Pancreas (tissue), 10 donors: Measurements from ENCODE around the gene GID8. TPM values are rescaled to one million over a fixed set of nuclear protein-coding genes. Genes with fewer than 3 reads are reported as not detected.

Experiments
- ATAC-seq, 4 donors: fragments of 200-7000 bp; cut with Tn5 transposase; one replicate each; pipeline versions ENCODE4 v1.8.0 to v1.9.1; 2020; ENCODE audit warnings: mild to moderate bottlenecking in 4 of 4, moderate library complexity in 4 of 4
- DNase-seq, 6 donors: peaks; one replicate each; pipeline ENCODE4 v3.0.0-alpha.2; 2020
- FAIRE-seq: peaks from 2 replicates; lab custom pipeline; 2012; peaks lifted over from hg19 to GRCh38; lab: Jason Lieb, UNC
- H3K27ac ChIP-seq, 4 donors: fragments of 200-600 bp; sonication (generic); 1 replicate in 3 of 4; 2 replicates in 1 of 4; pipeline versions ENCODE4 v1.5.0 to v1.8.0; 2020
- H3K27me3 ChIP-seq, 4 donors: fragments of 200-600 bp; one replicate each; pipeline ENCODE4 v1.8.0; 2021
- H3K36me3 ChIP-seq, 3 donors: fragments of 200-600 bp; sonication (generic) in 1 of 3; one replicate each; pipeline versions ENCODE4 v1.5.0 to v1.8.0; 2020 to 2021
- H3K4me1 ChIP-seq, 3 donors: fragments of 200-600 bp; one replicate each; pipeline ENCODE4 v1.8.0; 2021
- H3K4me3 ChIP-seq, 4 donors: fragments of 200-600 bp; sonication (generic) in 2 of 4; one replicate each; pipeline versions ENCODE4 v1.5.0 to v1.8.0; 2020 to 2021
- H3K9me3 ChIP-seq, 4 donors: fragments of 200-600 bp; one replicate each; pipeline ENCODE4 v1.8.0; 2021
- WGBS, 2 donors: extraction: QIAGEN DNeasy Blood & Tissue Kit; methylation state at CpG; one replicate each; pipeline ENCODE4 v1.1.7; 2013; 5-methylcytosine and 5-hydroxymethylcytosine counted together
- intact Hi-C, 3 donors: fragments of 100-400 bp; cut with DNase I; formaldehyde crosslinking; loops; one replicate each; pipeline versions ENCODE4 v1.11.1 to v1.14.2; 2022
- polyA plus RNA-seq, 2 donors: library from polyadenylated mRNA; stranded (reverse); fragments of 200-250 nt; gene quantifications; one replicate each; pipeline ENCODE4 v1.2.3, GENCODE V29; 2013
- total RNA-seq, 6 donors: library from RNA; stranded (reverse); fragmentation: NEBNext Ultra II Directional in 4 of 6; extraction: Animal tissue kit (Norgen Biotek cat#: 25700) in 4 of 6; gene quantifications; one replicate each; pipeline versions ENCODE4 v1.2.1 to v1.2.4, GENCODE V29; 2021 to 2023
- TF ChIP-seq, protein P1 (sequence below), 4 donors: fragments of 200-600 bp; sonication (generic) in 3 of 4; IDR thresholded peaks; one replicate each; pipeline versions ENCODE4 v1.5.0 to v1.8.0; 2021; ENCODE audit warnings: antibody characterized with exemption in 4 of 4
- donor health status: healthy with polysubstance abuse.
- donor health status: DM: no; HTN: no; CAD: no; lungs with moderate emphysema.
- donor health status: DM: no; HTN: no; CAD: no.
- donor health status: control.
- donor health status: control.
- donor health status: Bipolar disorder and iron deficiency.
- donor health status: DM: yes; HTN: yes; CAD: no.
- donor health status: DM: no; HTN: no; CAD: no.
- donor health status: DM: no; HTN: no; CAD: no.
- donor health status: DM: yes; HTN: yes; CAD: no.

GID8 gene
- total and polyA plus RNA-seq, 8 donors = 6.0 to 22.4 (median 15.5) TPM

DNA sequence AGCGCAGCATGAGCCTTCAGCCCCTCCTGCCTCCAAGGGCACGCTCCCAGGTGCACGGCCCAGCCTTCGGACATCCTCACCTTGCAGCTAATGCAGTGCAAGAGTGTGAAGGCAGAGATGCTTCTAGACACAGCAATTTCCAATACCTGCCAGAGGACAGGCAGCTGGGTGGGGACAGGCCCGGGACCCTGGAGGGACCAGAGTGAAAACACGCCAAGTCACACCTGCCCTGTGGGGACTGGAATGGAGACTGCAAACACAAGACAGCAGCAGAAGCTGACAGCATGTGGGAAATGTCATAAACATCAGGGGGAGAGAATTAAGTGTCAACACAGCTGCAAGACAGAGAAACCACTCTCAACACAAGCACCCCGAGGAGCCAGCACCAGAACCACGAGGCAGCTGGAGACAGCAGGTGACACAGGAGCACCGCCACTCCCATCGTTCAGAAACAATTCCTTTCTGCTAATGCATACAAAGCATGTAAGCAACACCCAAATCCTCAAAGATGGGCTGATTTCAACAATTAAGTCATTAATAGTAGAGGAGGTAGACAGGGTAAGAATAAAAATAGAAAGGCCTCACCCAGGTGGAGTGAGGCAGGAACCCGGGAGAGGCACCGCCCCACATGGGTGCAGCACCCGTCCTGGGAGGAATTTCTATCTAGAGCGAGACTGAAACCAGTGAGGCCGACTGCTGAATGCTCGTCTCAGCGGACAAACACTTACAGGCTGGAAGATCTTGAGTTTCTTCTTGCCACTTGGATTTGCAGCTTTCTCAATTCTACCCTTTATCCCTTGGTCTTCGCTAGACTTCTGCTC, 28.8 kb upstream of the GID8 start:
- no peak for DNase-seq
- Histone ChIP-seq H3K9me3 (no peaks in the 10 kb centered on the region), H3K27ac (no peak overlapping the region), H3K4me3 (no peak overlapping the region), H3K4me1 (no peaks in the 10 kb centered on the region), H3K27me3 (no peaks in the 10 kb centered on the region), H3K36me3 (peaks cover 20 to 81% (median 61%) of the 10 kb centered on the region in 3 donors)
- TF ChIP-seq, protein P1, sequence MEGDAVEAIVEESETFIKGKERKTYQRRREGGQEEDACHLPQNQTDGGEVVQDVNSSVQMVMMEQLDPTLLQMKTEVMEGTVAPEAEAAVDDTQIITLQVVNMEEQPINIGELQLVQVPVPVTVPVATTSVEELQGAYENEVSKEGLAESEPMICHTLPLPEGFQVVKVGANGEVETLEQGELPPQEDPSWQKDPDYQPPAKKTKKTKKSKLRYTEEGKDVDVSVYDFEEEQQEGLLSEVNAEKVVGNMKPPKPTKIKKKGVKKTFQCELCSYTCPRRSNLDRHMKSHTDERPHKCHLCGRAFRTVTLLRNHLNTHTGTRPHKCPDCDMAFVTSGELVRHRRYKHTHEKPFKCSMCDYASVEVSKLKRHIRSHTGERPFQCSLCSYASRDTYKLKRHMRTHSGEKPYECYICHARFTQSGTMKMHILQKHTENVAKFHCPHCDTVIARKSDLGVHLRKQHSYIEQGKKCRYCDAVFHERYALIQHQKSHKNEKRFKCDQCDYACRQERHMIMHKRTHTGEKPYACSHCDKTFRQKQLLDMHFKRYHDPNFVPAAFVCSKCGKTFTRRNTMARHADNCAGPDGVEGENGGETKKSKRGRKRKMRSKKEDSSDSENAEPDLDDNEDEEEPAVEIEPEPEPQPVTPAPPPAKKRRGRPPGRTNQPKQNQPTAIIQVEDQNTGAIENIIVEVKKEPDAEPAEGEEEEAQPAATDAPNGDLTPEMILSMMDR (IDR thresholded peaks at IDR 0.05) = no peak
- intact Hi-C loops = no loop called here
- peak in 1 of 4 donors; percentile 12 for ATAC-seq
- no peak for FAIRE-seq
- 83 to 85% methylated on average over 18 of the region's 18 CpGs for WGBS, 2 donors

DNA sequence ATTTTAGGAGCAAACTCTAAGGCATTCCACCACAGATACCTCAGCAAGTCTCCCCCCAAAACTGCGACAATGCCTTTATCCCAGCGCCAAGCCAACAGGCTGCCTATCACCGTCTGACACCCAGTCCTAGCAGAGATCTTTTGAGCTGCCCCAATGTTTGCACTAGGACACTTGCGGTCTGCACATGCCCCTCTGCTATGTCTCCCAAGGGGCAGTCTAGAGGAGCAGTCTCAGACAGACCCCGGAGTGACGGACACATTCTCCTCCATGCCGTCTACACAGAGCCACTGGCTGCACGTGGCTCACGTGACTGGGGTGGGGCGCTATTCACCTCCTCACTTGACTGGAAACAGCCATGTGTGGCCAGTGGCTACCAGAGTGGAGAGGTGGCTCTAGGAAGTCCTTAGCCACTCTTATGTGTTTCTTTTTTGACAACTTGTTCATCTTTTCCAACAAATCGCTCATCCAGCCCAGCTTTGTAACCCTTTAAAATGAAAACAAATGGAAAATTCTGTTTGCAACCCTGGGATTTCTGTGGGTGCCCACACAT, 27.7 kb upstream of the GID8 start:
- H3K36me3 ChIP-seq = peaks cover 19 to 71% (median 53%) of the 10 kb centered on the region in 3 donors
- FAIRE-seq = no peak
- intact Hi-C loops = no loop called here
- no peak overlapping the region for H3K4me3 ChIP-seq
- no peak for ATAC-seq
- no peak for DNase-seq
- no peaks in the 10 kb centered on the region for H3K9me3 ChIP-seq
- no peak overlapping the region for H3K27ac ChIP-seq
- H3K27me3 ChIP-seq = no peaks in the 10 kb centered on the region
- TF ChIP-seq, protein P1 (IDR thresholded peaks at IDR 0.05) = no peak
- H3K4me1 ChIP-seq = peaks cover 0 to 10% (median 0%) of the 10 kb centered on the region in 3 donors
- 92 to 96% methylated on average over 11 of the region's 11 CpGs for WGBS, 2 donors

DNA sequence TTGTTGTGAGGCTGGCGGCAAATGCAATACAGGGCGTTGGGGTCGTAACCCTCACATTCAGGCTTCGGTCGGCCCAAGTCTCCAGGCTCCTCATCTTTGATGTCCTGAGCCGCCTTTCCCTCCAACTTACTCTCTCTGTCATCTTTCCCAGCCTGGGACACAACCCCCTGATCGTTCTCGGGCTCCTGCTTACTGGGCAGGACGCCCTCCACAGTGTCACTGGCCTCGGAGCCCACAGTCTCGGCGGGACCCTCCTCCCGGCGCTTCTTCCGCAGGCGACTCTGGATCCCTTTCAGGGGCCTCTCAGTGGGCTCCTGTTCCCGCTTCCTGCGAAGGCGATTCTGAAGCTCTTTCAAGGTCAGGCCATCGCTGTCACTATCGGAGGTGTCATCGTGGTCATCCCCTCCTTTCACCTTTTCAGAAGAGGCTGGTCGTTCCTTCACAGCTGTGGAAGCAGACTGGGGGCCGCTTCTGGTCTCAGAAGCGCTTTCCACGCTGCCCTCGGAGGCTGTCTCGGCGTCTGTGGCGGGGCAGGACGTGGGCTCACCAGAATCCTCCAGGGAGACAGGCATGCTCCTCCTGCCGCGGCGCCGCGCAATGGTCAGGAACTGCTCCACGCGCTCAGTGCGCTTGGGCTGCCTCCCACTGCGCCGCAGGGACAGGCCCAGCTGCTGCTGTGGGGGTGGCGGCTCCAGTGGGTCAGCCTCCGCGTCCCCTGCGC, 27.0 kb upstream of the GID8 start:
- no peak for ATAC-seq
- Histone ChIP-seq H3K4me3 (no peak overlapping the region), H3K27me3 (no peaks in the 10 kb centered on the region), H3K36me3 (peaks cover 14 to 64% (median 47%) of the 10 kb centered on the region in 3 donors), H3K27ac (no peak overlapping the region), H3K4me1 (peaks cover 0 to 13% (median 2%) of the 10 kb centered on the region in 3 donors), H3K9me3 (no peaks in the 10 kb centered on the region)
- DNase-seq = no peak
- intact Hi-C loops = no loop called here
- 93 to 94% methylated on average over 45 of the region's 45 CpGs for WGBS, 2 donors
- TF ChIP-seq, protein P1 (IDR thresholded peaks at IDR 0.05) = no peak
- FAIRE-seq = no peak

DNA sequence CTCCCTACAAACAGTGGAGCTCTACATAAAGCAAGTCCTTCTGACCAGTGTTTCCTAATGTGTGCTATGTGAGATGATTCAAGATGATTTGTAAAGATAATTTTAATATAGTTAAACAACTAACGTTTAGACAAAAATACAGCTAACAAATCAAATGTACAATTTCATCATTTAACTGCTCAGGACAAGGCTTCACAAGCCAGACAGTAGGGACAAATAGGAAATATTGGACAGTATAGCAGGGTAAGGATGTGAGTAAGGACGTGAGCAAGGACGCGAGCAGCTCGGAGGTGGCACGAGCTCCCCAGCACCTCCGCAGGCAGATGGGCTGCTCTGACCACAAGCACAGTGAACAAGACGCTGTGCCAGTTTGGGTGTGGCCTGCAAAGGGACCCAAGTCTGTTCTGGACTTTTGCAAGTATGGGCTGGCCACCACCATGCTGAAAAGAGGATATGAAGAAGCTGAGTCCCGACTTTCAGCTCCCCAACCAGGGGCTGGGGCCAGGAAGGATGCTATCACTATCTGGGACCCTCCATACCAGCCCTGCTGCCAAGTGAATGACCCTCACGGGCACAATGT, 26.2 kb upstream of the GID8 start:
- TF ChIP-seq, protein P1 (IDR thresholded peaks at IDR 0.05) = no peak
- no peak for FAIRE-seq
- no peak for ATAC-seq

More for the DNA sequence above, 26.2 kb upstream of the GID8 start:
- no peak overlapping the region for H3K27ac ChIP-seq
- intact Hi-C loops = no loop called here
- H3K36me3 ChIP-seq = peaks cover 10 to 56% (median 38%) of the 10 kb centered on the region in 3 donors
- H3K27me3 ChIP-seq = no peaks in the 10 kb centered on the region
- peaks cover 0 to 14% (median 9%) of the 10 kb centered on the region in 3 donors for H3K4me1 ChIP-seq
- DNase-seq = no peak
- no peak overlapping the region for H3K4me3 ChIP-seq
- no peaks in the 10 kb centered on the region for H3K9me3 ChIP-seq
- WGBS, 2 donors = 83 to 88% methylated on average over 10 of the region's 10 CpGs
